Erythroblast (primary cell): Measurements from ENCODE around the gene TOX2.

Experiments used
- GATA1 ChIP-seq: IDR thresholded peaks from 2 replicates; pipeline ENCODE4 v1.6.1; 2011; ENCODE audit warnings: low read depth, mild to moderate bottlenecking, control low read depth, low read length, moderate library complexity
- POLR2A ChIP-seq: IDR thresholded peaks from 2 replicates; pipeline ENCODE4 v1.6.1; 2011; ENCODE audit warnings: mild to moderate bottlenecking, low read length

- no peak for TF ChIP-seq POLR2A
- TF ChIP-seq GATA1: no peak
Observed at GRCh38 chr20:43977252-43977651, 62.6 kb downstream of the TOX2 start.
